Endometrial microvascular endothelial cells (primary cell): ENCODE results near the gene MTCH2. TPM values are rescaled to one million over a fixed set of nuclear protein-coding genes. Genes with fewer than 3 reads are reported as not detected.
"Not testable (repeated sequence)": the region's sequence is repeated elsewhere in the genome, so short reads cannot be mapped to it uniquely, and the experiment has no call there.

Source experiments
- in situ Hi-C: cut with HindIII; loops from 2 replicates; pipeline ENCODE4 v1.10.0; 2017; ENCODE audit warnings: low sequenced_read_pairs, low pct_unique_long_range_greater_than_20kb; ENCODE audit errors: inconsistent ontology term
- total RNA-seq: library from RNA; depleted of rRNA; stranded (reverse); fragments of >200 nt; gene quantifications from one replicate; pipeline ENCODE4 v1.2.3, GENCODE V29; 2015; ENCODE audit errors: inconsistent ontology term

Gene MTCH2
- total RNA-seq, 1 donor from 2014 or later, result 164 TPM

DNA sequence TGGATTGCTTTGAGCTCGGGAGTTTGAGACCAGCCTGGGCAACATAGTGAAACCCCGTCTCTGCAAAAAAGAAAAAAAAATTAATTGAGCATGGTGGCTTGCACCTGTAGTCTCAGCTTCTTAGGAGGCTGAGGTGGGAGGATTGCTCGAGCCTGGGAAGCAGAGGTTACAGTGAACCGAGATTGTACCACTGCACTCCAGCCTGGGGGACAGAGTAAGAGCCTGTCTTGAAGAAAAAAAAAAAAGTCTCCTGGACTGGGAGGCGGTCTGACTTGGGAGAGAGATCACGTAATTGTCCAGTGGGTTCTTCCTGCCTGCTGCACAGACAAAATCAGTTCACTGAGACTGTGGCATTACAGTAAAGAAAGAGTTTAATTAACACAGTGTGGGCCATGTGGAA lies 3.1 kb upstream of the MTCH2 start:
- in situ Hi-C loops, result no loop called here

DNA sequence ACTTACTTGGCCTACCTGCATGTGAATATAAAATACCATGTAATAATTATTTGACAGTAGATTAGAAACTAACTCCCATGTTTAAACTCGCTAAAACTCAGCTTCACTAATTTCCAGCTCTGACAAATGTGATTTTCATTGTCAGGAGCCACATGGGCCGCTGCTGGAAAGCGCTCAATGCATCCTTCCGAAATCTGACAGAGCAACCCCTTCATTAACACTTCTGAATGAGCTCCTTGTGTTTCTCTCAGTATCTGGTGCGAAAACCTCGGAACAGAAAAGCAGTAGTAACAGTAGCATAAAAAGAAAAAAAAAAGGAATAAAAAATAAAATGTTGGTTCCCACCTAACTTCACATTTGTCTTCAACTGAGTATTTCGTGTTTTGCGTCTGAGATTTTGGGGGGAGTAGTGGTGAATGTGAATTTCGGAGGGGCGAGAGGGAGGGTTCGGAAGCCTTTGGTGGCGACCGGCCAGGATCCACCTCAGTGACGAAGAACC lies 710 bp downstream of the MTCH2 start:
- in situ Hi-C loops, result no loop called here

DNA sequence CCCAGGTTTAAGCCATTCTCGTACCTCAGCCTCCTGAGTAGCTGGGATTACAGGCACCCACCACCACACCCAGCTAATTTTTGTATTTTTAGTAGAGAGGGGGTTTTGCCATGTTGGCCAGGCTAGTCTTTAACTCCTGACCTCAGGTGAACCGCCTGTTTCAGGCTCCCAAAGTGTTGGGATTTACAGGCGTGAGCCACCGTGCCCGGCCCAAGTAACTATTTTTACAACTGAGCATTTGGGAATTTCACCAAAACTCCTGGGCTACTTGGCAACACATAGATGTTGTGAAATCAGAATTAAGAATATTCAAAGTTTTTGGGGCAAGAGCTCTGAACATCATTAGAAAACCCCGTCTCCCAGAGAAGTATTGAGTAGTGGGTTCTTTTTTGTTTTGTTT lies 1.9 kb downstream of the MTCH2 start:
- in situ Hi-C loops, result not testable (repeated sequence)

DNA sequence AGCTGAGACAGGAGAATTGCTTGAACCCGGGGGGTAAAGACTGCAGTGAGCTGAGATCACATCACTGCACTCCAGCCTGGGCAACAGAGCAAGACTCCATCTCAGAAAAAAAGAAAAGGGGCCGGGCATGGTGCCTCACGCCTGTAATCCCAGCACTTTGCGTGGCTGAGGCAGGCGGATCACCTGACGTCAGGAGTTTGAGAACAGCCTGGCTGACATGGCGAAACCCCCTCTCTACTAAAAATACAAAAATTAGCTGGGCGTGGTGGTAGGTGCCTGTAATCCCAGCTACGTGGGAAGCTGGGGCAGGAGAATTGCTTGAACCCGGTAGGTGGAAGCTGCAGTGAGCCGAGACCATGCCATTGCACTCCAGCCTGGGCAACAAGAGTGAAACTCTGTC lies 6.0 kb downstream of the MTCH2 start:
- in situ Hi-C loops, result not testable (repeated sequence)

DNA sequence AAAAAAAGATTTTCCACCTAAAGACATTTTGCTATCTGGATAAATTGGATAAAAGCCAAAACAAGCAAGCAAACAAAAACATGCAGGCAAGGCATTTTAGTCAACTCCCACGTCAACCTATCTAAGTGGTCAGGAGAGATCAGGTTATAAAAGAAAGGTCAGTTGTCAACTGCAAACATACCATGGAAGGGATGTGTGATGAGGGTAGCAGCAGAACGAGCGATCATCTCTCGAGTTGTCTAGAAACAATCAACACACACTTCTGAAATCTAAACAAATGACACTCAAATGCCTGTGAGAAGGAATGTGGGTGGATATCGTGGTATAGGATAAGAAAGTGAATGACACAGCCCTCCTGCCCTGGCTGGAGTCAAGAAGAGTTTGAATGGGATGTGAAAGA lies 10.9 kb downstream of the MTCH2 start:
- in situ Hi-C loops, result no loop called here

DNA sequence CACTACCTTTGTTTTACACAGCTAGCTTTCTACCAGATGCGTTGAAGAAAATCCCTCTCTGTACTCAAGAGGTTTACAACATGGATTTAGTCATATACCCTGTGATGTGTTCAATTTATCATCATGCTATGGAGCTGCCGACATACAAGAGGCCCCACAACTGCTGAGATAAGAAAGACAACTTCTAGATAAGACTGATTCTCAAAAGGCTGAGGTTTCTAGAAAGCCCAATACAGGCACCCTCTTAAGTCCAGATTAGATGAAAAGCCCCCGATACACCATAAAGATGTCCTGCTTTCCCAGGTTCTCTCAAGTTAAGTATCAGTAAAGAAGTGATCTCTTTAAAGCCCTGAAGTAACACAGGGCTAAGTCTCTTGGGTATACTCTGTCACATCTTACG lies 14.3 kb downstream of the MTCH2 start:
- in situ Hi-C loops, result no loop called here

DNA sequence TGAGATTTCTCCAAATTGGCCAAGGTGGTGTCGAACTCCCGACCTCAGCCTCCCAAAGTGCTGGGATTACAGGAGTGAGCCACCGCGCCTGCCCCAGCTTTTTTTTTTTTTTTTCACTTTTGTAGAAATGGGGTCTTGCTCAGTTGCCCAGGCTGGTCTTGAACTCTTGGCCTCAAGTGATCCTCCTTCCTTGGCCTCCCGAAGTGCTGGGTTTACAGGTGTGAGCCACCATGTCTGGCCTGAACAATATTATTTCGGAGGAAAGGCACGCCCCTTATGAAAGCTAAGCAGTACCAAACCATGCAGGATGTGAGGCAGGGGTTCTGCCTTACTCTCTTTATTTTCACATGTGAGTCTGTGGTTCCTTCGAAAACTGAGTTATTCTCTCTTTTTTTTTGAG lies 16.1 kb downstream of the MTCH2 start:
- in situ Hi-C loops, result no loop called here

DNA sequence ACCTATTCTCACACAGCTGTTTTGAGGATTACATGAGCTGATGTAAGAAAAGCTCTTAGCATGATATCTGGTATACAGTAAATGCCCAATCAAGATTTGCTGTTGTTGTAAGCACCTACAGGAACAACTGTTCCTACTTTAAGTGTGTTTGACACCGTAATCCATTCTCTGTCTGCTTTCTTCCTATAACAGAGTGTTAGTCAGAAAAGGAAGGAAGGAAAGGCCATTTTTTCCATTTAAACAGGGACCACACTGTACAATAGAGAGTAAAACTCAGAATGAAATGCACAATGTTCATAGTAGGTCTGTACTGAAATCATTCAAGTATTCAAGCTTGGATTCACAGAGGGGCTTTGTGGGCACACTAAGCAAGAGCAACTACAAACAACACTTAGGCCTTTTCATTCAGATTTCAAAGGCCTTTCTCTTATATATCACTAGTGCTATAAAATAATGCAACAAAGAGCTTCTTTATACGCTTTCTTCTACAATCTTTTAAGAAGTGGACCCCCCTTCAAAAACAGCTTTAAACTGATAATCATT lies 21.5 kb downstream of the MTCH2 start:
- in situ Hi-C loops, result no loop called here

DNA sequence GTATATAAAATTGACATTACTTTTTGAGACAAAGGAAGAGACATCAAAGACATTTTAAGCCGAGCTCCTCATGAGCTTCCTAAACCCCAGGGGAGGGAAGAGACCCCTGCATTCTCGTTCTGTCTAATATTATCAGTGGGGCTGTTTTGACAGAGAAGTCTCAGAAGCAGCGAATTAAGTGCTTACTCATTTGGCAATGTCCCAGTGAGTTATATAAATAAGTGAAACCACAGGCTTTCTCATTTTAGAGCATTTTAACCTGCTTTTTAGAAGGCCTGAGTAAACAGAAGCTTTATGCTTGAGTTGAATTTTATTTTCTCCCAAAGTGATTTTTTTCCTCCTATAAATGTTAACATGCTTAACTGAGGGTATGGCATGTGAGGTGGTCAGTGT lies 24.9 kb downstream of the MTCH2 start:
- in situ Hi-C loops, result no loop called here

DNA sequence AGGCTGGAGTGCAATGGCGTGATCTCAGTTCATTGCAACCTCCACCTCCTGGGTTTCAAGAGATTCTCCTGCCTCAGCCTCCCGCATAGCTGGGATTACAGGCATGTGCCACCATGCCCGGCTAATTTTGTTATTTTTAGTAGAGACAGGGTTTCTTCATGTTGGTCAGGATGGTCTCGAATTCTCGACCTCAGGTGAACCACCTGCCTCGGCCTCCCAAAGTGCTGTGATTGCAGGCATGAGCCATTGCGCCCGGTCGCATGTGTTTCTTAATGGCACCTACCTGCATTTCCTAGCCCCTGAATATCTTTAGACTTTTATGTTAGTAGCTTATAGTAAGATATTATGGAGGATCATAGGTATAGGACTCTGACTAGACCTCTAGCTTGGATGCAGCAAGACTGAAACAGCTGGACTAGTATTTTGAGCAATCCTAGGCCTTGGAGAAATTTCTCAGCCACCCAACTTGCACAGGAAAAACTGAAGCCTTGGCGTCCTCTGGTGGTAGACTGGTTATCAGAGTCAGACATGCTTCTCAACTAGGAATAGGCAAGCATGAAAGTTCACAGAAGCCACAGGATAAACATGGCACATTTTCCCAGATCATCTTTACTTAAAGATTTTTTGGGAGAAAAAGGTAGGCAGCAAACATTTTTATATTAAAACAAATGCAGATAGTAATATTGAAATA lies 25.5 kb downstream of the MTCH2 start:
- in situ Hi-C loops, result no loop called here

DNA sequence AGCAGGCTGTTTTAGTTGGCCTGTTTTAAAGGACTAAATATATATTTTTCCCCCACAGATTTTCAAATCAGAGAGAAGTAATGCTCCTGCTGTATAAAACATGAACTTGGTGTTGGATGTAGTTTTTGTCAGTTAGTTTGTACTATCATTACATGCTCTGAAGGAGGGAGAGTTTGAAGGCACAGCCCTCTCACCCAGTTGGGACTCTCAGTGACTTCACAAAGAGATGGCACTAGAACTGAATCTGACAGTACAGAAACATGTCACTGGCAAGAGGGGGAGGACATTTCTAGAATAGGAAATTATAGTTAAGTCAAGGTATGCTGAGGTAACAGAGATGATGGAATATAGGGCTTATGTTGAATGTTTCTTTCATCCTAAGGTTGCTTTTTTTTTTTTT lies 27.1 kb downstream of the MTCH2 start:
- in situ Hi-C loops, result no loop called here

DNA sequence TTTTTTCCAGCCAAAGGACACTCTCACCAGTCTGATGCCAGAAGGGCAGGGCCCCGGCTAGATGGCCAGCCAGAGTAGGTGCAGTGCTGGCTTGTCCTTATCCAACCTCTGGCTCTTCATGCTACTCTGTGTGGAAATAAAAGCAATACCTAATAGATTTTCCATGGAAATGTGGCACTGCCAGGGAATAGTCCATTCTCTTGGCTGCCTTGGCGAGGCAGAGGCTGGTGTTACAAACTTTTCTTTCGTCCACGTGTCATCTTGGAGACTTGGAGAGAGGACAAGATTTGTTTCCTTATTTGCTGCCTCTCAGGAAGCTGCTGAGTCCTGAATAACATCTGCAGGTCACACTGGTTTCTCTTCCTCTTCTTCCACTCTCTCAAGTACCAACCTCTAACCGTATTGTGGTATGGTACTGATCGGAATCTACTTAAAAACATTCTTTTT lies 31.0 kb downstream of the MTCH2 start:
- in situ Hi-C loops, result no loop called here

DNA sequence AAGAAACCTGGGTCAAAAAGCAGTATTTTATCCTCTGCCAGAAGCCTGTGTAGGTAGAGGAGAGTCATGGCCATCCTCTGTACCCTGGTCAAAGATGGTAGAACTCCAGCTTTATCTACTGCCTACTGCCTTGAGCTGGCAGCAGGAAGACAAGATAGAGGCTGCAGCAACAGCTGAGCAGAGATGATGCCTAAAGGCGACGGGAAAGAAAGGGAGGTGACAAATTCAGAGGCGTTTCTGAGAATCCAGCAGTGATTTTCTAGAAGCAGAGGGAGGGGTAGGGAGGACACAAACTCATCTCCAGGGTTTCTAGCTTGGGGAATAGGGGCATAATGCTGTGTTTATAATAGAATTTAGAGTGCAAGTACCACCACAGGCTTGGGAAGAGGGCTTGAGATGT lies 32.7 kb downstream of the MTCH2 start:
- in situ Hi-C loops, result no loop called here

DNA sequence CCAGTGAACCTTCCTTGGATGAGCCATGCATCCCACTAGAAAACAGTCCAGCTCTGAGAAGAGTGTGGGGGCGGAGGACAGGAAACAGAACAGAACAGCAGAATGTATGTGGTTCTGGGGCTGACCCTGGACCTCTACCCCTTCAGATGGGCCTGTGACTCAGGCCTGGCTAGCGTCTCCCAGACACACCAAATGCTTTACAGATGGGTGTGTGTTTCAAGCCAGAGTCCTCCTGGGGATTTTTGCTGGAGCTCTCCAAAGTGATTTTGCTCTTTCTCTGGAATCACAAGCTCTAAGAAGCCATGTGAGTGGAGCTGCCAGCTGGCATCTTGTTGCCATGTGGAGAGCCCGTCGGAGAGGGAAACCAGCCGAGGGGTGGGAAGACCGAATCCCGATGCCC lies 35.0 kb downstream of the MTCH2 start:
- in situ Hi-C loops, result no loop called here

DNA sequence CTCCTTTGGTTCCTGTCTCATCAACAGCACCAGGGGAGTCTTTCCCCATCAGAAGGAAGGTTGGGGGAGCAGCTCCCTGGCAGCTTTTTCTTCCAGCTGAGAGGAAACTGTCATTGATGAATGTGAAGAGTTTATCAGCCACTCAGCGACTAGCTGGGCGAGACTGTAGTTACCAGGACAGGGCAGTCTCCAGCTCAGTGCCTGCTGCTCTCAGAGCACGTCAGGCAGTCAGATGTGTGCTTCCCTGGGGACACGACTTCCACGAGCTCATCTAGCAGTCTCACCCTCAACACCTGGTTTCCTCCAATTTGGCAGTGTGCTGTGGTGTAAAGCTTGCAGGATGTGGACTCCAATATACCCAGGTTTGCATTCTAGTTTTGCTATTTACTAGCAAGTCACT lies 35.6 kb downstream of the MTCH2 start:
- in situ Hi-C loops, result no loop called here

DNA sequence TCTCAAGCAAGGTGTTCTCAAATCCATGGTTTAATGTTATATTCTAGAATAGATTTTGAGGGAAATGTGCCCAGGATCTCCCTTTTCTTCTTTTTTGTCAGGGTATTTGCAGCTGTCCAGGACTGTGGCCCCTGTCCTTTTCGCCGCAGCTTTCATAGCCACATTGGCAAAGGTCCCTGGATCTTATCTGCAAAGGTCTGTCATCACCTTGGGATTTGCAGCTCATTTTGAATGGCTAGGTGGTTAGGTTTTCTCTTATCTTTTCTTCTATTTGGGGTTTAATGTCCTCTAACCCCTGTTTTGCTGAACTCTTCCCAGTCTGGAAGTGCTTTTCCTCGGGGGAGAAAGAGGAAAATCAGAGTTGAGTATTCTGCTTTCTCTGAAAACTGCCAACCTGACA lies 36.4 kb downstream of the MTCH2 start:
- in situ Hi-C loops, result no loop called here

DNA sequence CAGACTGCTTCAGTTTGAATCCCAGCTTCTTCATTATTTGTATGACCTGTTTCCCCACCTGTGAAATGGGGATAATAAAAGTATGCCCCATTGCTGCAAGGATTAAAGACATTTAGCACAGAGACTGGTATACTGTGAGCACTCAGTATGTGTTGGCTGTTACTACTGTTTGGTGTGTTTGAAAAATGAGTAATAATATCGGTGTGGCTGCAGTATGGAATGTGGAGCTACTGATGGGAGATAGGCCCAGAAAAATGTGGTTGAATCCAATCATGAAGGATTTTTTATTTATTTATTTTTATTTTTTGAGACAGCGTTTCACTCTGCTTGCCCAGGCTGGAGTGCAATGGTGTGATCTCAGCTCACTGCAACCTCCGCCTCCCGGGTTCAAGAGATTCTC lies 39.1 kb downstream of the MTCH2 start:
- in situ Hi-C loops, result no loop called here

DNA sequence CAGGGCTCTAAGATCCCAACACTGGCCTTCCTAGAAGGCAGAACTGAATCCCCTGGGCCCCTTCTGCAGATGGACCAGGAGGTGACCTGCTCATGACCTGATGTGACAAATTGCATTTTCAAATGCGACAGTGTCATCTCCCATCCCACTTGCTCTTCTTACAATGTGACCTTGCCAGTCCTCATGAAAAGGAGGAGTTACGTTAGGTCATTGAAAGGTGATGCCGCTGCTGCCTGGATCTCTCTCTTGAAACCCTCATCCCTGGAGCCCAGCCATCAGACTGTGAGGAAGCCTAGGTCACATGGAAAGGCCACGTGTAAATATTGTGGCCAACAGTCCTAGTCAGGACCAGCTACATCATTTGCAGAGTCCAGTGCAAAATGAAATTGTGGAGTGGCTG lies 42.5 kb downstream of the MTCH2 start:
- in situ Hi-C loops, result no loop called here

DNA sequence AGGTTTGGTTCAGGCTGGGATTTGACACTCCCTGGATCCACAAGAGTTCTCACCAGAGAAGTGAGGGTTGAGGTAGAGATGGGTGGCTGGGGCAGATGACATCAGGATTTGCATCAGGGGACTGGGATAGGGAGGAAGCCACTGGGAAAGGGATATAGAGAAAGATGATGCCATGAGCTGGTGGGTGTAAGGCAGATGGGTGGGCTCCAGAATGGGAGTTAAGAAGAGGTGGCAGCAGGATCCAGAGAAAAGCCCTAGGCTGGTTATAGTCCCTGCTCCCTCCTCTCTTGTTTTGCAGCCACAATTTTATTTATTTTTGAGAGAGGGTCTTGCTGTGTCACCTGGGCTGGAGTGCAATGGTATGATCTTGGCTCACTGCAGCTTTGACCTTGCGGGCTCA lies 46.4 kb downstream of the MTCH2 start:
- in situ Hi-C loops, result no loop called here

DNA sequence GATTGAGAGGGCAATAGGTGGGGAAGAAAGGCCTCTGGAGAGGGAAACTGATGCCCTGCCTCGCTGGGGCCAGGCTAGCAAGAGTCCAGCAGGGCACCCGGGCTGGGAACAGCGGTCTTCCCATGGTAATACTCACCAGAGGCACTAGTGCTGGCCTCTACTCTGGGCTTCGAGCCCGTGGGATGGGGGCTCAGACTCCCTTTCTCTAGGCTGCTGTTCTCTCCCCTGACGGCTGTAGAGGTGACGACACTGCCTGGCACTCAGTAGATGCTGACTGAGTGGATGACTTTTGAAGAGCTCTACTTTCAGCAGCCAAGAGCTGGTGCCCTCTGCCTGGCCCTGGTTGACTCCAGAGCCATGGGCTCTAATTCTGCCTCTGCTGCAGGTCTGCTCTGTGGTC lies 47.3 kb downstream of the MTCH2 start:
- in situ Hi-C loops, result no loop called here
